Stomach (tissue), 4 donors: ENCODE data around the gene SPX.

Experiments used
- POLR2AphosphoS5 ChIP-seq, 3 donors: sonication (generic); formaldehyde crosslinking; IDR thresholded peaks; one replicate each; pipeline ENCODE4 v1.6.1; 2016; ENCODE audit warnings: antibody characterized with exemption in 3 of 3
- TF ChIP-seq, protein P1 (sequence below), 7 experiments: fragments of 450-650 bp in 4 of 7; fragments of 200-600 bp in 3 of 7; sonication (generic) in 3 of 7; IDR thresholded peaks; one replicate each; pipeline ENCODE4 v1.5.1; 2016 to 2019; ENCODE audit warnings: antibody characterized with exemption in 7 of 7, control low read depth in 2 of 7, mild to moderate bottlenecking in 1 of 7

- TF ChIP-seq, protein P1, sequence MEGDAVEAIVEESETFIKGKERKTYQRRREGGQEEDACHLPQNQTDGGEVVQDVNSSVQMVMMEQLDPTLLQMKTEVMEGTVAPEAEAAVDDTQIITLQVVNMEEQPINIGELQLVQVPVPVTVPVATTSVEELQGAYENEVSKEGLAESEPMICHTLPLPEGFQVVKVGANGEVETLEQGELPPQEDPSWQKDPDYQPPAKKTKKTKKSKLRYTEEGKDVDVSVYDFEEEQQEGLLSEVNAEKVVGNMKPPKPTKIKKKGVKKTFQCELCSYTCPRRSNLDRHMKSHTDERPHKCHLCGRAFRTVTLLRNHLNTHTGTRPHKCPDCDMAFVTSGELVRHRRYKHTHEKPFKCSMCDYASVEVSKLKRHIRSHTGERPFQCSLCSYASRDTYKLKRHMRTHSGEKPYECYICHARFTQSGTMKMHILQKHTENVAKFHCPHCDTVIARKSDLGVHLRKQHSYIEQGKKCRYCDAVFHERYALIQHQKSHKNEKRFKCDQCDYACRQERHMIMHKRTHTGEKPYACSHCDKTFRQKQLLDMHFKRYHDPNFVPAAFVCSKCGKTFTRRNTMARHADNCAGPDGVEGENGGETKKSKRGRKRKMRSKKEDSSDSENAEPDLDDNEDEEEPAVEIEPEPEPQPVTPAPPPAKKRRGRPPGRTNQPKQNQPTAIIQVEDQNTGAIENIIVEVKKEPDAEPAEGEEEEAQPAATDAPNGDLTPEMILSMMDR (IDR thresholded peaks at IDR 0.05) = no peak
- no peak for TF ChIP-seq POLR2AphosphoS5 (IDR thresholded peaks at IDR 0.05)
These were observed 15.7 kb downstream of the SPX start for GRCh38 chr12:21541773-21542172.
